Right hindlimb (tissue), 1 donor: ENCODE data around the gene STH.

Experiments
- DNase-seq: peaks from one replicate; pipeline ENCODE4 v3.0.0-alpha.2; 2018

STH gene

DNA sequence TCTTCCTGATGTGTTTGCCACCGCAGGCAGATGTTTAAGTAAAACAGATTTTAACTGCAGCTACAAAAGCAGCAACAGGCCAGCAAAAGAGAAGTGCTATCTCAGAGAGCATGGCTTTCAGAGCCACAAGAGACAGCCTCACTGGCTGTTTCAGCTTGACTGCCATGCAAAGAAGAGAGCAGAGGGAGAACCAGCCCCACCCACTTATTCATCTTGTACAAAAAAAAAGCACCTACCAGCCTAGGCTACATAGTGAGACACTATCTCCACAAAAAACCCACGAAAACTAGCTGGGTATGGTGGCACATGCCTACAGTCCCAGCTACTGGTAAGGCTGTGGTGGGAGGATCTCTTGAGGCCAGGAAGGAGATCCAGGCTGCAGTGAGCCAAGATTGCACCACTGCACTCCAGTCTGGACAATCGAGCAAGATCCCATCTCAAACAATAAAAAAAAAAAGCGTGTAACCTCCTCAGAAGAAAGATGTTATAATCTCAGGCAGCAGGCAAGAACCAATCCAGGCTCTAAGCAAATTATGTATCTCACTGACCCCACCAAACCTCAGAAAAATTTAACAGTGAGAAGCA lies 30.0 kb downstream of the STH start:
- no peak for DNase-seq

- no peak for DNase-seq
Measured at GRCh38 chr17:46029627-46030026, 30.6 kb downstream of the STH start.

DNA sequence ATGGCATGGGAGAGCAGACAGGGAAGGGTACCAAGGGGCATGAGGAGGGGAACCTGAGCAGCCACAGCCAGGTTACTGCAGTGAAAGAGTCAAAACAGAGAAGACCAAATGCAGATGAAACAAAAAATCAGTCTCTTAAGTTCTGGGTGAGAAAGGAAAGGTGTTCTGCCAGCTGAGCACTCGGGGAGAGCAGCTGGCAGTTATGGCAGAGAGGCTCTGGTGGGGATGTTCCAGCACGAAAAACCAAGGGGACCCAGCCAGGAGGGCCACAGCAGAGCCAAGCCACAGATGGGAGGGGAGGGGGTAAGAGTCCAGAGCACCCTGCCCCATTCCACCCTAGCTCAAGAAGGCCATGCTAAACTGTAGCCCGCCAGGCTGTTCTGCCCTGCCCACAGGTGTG lies 31.7 kb downstream of the STH start:
- DNase-seq, result no peak

DNA sequence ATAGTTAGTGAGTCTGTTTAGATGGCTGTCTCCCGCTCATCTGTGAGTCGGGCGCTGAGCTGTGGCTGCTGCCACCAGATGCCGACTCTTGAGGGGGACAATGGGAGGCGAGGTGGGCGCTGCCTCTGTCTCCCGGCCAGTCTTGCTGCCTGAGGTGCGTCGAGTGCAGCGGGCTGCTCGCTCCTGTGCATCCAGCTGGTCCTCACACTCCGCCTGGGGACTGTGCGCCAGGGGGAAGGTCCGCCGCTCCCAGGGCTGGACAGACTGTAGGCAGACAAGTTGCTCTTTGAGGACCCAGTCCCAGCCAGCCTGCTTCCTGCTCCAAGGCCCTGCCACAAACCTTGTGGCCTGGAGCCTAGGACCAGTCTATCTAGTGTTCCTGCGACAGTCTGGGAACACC lies 32.4 kb downstream of the STH start:
- DNase-seq, result no peak

- DNase-seq, result no peak
Measured at GRCh38 chr17:46031920-46032319, 32.9 kb downstream of the STH start.

- DNase-seq, result no peak
Measured at GRCh38 chr17:46032909-46033308, 33.9 kb downstream of the STH start.

GRCh38 chr17:46033392-46033791 lies 34.3 kb downstream of the STH start:
- no peak for DNase-seq

- no peak for DNase-seq
Measured at GRCh38 chr17:46035112-46035818, 36.2 kb downstream of the STH start.

GRCh38 chr17:46036491-46036890 lies 37.4 kb downstream of the STH start:
- DNase-seq, result no peak

DNA sequence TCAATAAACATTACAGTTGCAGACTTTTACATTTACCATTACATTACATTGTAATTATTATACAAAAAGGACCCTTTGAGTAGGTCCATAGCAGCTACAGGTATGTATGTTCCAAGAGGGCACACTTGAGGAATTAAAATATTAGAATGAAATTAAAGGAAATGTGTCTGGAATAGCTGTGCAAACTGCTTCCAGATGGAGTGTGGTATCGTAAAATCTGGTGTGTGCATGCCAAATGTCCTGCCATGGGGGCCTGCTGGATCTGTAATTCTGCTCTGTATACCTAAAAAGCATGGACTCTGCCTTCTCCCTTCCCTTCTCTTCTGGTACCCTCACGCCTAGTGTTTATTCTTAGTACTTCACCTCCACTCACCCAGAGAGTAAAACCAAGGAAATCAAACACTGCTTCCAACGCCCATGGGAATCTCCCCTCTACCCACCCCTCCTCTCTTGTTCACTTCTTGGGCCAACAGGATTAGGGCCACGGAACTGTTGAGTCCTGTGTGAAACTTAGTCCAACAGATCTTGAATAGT lies 38.7 kb downstream of the STH start:
- no peak for DNase-seq

DNA sequence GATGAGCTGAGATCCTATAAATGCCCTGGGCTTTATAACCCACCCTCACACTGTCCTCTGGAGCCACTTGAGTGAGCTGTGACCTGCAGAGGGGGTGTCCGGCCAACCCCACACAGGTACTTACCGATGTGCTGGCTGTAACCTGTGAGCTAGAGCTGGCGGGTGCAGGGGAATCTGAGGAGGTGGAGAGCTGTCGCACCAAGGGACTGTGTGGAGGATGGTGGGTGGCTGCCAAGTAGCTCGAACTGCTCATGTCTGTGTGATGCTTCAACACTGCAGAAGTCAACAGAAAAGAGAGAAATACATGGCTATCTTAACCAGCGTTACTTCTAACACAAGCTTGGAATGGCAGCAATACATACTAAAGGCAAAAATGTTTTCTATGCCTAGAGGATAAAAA lies 39.4 kb downstream of the STH start:
- DNase-seq, result no peak

- no peak for DNase-seq
Measured at GRCh38 chr17:46038937-46039336, 39.9 kb downstream of the STH start.

DNA sequence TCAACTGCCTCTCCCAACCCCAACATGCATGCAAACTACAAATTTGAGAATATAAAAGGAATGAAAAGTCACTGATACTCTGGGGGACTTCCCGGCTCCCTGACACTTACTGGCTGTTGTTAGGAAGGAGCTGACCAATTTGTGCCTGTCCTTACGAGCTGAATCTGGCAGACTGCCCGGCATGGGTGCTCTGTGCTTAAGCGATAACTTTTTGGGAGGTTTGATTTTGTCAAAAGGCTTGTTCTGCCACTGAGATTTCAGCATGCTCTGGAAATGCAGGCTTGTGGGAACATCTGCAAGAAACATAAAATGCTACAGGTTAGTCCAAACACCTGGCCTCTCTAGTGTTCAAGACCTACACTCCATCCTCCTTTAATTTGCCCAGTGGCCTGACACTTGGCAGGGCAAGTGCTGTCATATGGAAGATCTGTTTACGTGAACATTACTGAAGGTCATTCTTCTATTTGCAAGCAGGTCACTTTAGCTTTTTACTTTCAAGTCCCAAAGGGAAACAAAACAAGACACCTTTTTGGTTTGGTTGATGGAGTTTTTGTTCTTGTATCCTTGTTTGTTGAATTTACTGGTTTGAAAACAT lies 40.6 kb downstream of the STH start:
- DNase-seq, result no peak

GRCh38 chr17:46042246-46042645 lies 43.2 kb downstream of the STH start:
- no peak for DNase-seq

- DNase-seq, result no peak
Measured at GRCh38 chr17:46042925-46043324, 43.9 kb downstream of the STH start.

DNA sequence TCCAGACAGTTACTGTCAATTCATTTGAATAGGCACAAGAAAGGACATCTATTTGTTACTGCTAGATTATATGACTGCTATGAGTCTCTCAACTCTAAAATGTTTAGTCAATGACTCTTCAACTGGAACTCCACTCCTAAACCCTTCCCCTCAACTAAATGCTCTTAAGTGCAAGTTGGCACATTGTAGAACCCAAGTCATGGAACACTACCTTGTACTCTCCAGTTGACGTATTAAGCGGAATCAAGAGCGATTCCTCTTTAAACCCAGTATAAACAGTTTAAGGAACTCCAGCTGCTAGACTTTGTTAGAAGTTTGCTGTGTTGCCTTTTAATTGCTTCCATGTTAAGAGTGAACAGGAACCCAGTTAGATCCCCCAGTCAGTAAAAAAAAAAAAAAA lies 44.6 kb downstream of the STH start:
- no peak for DNase-seq

DNA sequence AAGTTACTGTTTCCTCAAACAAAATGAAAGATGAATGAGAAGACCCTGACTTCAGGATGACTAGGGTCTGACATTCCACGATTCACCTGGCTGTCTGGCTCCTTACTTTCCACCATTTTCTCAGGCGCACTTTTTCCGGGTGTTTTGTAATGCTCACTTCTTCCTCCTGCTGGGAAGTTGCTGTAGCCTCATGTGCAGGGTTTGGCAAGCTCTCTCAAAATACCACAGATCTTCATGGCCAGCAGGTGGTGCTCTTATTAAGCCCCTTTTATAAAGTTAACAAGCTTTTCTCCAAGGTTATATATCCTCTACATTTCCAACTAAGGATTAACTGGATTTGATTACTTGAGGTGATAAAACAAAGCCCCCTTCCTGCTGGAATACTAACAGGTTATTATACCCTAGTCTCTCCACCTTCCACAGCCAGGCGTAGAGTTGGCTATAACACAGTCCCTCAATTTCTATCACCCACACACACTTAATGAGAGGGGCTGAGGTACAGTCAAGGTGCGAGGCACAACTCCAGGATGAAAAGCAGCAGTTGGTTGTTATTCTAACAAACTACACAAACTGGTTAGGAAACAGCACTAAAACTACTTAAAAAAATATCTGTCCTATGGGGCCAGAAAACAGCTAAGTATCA lies 45.4 kb downstream of the STH start:
- DNase-seq, result peak; percentile 65

DNA sequence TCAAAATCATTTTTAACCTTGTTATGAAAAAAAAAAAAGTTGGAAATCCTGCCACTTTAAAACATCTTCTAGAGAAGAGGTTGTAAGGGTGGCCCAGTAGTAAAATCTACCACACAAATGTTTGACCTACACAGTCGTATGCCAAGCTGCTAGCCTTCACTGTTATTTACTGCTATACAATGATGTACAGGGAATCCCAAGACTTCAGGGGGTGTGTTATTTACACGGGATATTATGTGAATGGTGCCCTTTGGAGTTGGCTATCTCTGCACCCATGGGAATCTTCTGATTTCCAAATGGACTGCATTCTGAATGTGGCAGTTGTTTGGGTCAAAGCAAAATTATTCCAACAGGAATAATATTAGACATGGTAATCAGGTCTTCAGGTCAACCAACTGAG lies 45.9 kb downstream of the STH start:
- DNase-seq, result no peak

DNA sequence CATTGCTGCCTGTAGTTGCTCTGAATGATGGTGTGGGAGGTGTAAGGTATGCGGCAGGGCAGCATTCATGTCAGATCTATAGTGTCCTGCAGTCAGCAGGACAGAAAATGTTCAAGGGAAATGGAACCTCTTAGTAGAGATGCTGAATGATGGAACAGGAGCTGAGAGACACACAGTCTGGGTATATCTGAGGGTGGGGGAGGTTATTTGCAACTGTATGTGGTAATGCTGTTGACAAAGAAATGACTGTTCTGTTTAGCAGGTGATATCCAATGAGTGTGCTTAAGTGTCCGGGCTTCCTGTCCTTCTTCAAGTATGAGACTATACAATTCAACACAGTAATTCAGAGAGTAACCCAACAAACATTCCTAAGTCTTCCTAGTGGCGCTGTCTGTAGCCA lies 46.6 kb downstream of the STH start:
- DNase-seq, result no peak

DNA sequence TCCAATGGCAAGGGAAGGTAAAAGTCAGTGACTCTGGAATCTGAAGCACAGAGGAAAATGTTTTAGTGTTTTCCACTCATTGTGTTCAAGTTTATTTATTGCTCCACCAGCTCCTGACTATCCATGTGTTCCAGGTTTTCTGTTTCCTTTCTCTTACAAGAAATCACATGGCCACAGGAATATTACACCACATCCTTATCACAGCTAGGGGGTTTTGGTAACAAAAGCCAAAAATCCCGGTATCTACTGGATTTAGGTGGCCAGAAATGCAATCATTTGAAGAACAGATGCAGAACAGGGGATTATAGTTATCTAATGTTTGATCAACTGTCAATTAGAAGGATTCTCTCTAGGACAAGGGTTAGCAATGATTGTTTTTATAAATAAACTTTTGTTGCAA lies 47.9 kb downstream of the STH start:
- DNase-seq, result no peak

DNA sequence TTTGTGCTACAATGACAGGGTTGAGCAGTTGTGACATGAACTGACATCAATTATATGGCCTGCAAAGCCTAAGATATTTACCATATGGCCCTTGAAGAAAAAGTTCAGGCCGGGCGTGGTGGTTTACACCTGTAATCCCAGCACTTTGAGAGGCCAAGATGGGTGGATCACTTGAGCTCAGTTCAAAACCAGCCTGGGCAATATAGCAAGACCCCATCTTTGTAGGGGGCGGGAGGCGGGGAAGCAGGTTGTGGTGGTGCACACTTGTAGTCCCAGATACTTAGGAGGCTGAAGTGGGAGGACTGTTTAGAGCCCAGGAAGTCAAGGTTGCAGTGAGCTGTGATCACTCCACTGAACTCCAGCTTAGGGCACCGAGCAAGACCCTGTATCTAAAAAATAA lies 48.3 kb downstream of the STH start:
- no peak for DNase-seq

DNA sequence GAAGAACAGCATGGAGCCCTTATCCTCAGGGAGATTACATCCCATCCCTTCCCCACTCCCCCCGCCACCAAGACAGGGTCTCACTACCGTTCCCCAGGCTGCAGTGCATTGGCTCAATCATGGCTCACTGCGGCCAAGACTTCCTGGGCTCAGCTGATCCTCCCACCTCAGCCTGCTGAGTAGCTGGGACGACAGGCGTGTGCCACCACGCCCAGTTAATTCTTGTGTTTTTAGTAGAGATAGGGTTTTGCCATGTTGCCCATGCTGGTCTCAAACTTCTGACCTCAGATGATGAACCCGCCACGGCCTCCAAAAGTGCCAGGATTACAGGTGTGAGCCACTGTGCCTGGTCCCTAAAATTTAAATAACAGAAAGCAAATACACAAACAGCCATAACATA lies 48.8 kb downstream of the STH start:
- DNase-seq, result no peak
